HepG2 (cell line): ENCODE data around the gene TMEM253. TPM values are rescaled to one million over a fixed set of nuclear protein-coding genes. Genes with fewer than 3 reads are reported as not detected.

Source experiments
- AKAP8 ChIP-seq: sonication (generic); formaldehyde crosslinking; IDR thresholded peaks from 2 replicates; pipeline ENCODE4 v1.5.1; 2020; ENCODE audit warnings: mild to moderate bottlenecking, missing genetic modification reagents
- FOXC1 ChIP-seq: sonication (generic); formaldehyde crosslinking; IDR thresholded peaks from 2 replicates; pipeline ENCODE4 v1.8.0; 2022; ENCODE audit warnings: mild to moderate bottlenecking, missing genetic modification reagents, borderline replicate concordance
- GABPB1 ChIP-seq: IDR thresholded peaks from 2 replicates; pipeline ENCODE4 v1.6.1; 2016; ENCODE audit warnings: mild to moderate bottlenecking, missing genetic modification reagents, moderate library complexity, missing compliant biosample characterization
- KLF16 ChIP-seq, 2 experiments: sonication (generic) in 1 of 2; formaldehyde crosslinking in 1 of 2; IDR thresholded peaks; 2 replicates each; pipeline versions ENCODE4 v1.6.1 to v1.8.0; 2016 to 2023; ENCODE audit warnings: missing genetic modification reagents in 2 of 2, missing compliant biosample characterization in 1 of 2
- NKX3-1 ChIP-seq: sonication (generic); formaldehyde crosslinking; IDR thresholded peaks from 2 replicates; pipeline ENCODE4 v1.5.0; 2020; ENCODE audit warnings: missing genetic modification reagents
- PHB2 ChIP-seq: fragments of 450-650 bp; IDR thresholded peaks from 2 replicates; pipeline ENCODE4 v1.6.1; 2018; ENCODE audit not compliant: partially characterized antibody
- SMAD3 ChIP-seq: sonication (generic); formaldehyde crosslinking; IDR thresholded peaks from 2 replicates; pipeline ENCODE4 v1.4.0; 2020; ENCODE audit warnings: missing genetic modification reagents
- SMYD3 ChIP-seq: sonication (generic); formaldehyde crosslinking; IDR thresholded peaks from 2 replicates; pipeline ENCODE4 v1.8.1; 2023; ENCODE audit warnings: mild to moderate bottlenecking, missing genetic modification reagents
- ZMYM4 ChIP-seq: sonication (generic); formaldehyde crosslinking; IDR thresholded peaks from 2 replicates; pipeline ENCODE4 v1.8.1; 2023; ENCODE audit warnings: mild to moderate bottlenecking, missing genetic modification reagents
- ZNF225 ChIP-seq: sonication (generic); formaldehyde crosslinking; IDR thresholded peaks from 2 replicates; pipeline ENCODE4 v1.4.0; 2020; ENCODE audit warnings: mild to moderate bottlenecking, missing genetic modification reagents
- ZNF343 ChIP-seq: sonication (generic); formaldehyde crosslinking; IDR thresholded peaks from 2 replicates; pipeline ENCODE4 v1.4.0; 2020; ENCODE audit warnings: mild to moderate bottlenecking, missing genetic modification reagents
- ZNF615 ChIP-seq: sonication (generic); formaldehyde crosslinking; IDR thresholded peaks from 2 replicates; pipeline ENCODE4 v1.5.0; 2020; ENCODE audit warnings: mild to moderate bottlenecking, missing genetic modification reagents, borderline replicate concordance
- ZNF777 ChIP-seq: sonication (generic); formaldehyde crosslinking; IDR thresholded peaks from 2 replicates; pipeline ENCODE4 v1.4.0; 2020; ENCODE audit warnings: missing genetic modification reagents
- polyA plus RNA-seq, 8 experiments: library from polyadenylated mRNA; depleted of rRNA in 3 of 8; stranded (reverse) in 7 of 8; unstranded in 1 of 8; fragments of >200 nt; fragmentation: Illumina TruSeq in 4 of 8; extraction: Trizol in 4 of 8; gene quantifications; 2 replicates each; pipeline versions ENCODE4 v1.2.1 to v1.2.3, GENCODE V29; 2011 to 2016; ENCODE audit warnings: low read depth in 4 of 8, missing spikeins in 1 of 8, mixed read lengths in 1 of 8; ENCODE audit not compliant: insufficient read depth in 1 of 8
- total RNA-seq, 5 experiments: library from RNA; depleted of rRNA; stranded (reverse); fragments of >200 nt; fragmentation: Illumina TruSeq; extraction: Trizol; gene quantifications; 2 replicates each; pipeline ENCODE4 v1.2.3, GENCODE V29; 2016; ENCODE audit warnings: low read depth in 1 of 5
- TF ChIP-seq, protein P1 (sequence below): sonication (generic); formaldehyde crosslinking; IDR thresholded peaks from 2 replicates; pipeline ENCODE4 v1.4.0; 2020; ENCODE audit warnings: missing genetic modification reagents
- TF ChIP-seq, protein P2 (sequence below): sonication (generic); formaldehyde crosslinking; IDR thresholded peaks from 2 replicates; pipeline ENCODE4 v1.8.0; 2022; ENCODE audit warnings: mild to moderate bottlenecking, missing genetic modification reagents, moderate library complexity
- TF ChIP-seq, protein P3 (sequence below): sonication (generic); formaldehyde crosslinking; IDR thresholded peaks from 2 replicates; pipeline ENCODE4 v1.5.0; 2020; ENCODE audit warnings: missing genetic modification reagents
- TF ChIP-seq, protein P4 (sequence below): sonication (generic); formaldehyde crosslinking; IDR thresholded peaks from 2 replicates; pipeline ENCODE4 v1.4.0; 2020; ENCODE audit warnings: missing genetic modification reagents; ENCODE audit errors: not compliant biosample characterization

TMEM253 gene
- total and polyA plus RNA-seq, 2 of the 13 experiments (the other 11 are each of a cell fraction or from before 2014, with no cell fraction given) = 0.29 to 0.45 TPM

DNA sequence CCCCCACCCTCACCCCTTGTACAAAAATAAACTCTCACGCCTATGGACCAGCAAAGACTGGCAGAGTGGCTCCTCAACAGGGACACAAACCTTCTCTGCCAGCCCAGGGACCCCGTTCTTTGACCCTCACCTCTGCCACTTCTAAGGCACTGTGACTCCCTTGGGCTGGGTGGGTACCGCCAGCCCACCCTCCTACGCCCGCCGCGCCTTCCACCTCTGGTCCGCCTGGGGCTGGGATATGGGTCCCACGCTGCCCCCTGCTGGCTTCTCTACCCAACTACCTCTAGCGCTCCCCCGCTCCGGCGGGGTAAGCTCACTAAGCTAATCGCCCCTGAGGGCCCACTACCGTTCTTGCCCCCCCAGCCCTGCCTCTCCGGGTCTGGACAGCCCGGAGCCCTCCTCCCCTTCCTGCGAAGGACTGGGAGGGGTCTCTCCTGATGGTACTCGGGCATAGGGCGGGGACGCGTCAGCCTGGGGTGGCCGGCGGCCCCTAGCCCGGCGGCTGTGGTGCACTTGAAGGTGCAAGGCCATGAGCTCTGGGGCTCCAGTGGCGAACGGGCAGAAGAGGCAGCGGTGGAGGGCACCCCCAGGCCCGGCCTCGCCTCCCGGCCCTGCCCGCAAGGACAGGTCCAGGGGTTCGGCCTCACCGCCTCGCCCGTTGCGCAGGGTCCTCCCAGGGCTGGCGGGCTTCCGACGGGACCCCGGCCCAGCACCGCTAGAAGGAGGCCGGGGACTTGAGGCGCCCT is 10.5 kb upstream of the TMEM253 start (continued):
- TF ChIP-seq AKAP8 (CRISPR knock-in tag) = 0 out of 2 replicates have a peak, but pooled peaks have one; percentile 78
- TF ChIP-seq ZNF777 (CRISPR knock-in tag) = no peak
- no peak for TF ChIP-seq SMYD3
- TF ChIP-seq KLF16 (CRISPR knock-in tag; IDR thresholded peaks at IDR 0.05) = no peak
- TF ChIP-seq, protein P1, sequence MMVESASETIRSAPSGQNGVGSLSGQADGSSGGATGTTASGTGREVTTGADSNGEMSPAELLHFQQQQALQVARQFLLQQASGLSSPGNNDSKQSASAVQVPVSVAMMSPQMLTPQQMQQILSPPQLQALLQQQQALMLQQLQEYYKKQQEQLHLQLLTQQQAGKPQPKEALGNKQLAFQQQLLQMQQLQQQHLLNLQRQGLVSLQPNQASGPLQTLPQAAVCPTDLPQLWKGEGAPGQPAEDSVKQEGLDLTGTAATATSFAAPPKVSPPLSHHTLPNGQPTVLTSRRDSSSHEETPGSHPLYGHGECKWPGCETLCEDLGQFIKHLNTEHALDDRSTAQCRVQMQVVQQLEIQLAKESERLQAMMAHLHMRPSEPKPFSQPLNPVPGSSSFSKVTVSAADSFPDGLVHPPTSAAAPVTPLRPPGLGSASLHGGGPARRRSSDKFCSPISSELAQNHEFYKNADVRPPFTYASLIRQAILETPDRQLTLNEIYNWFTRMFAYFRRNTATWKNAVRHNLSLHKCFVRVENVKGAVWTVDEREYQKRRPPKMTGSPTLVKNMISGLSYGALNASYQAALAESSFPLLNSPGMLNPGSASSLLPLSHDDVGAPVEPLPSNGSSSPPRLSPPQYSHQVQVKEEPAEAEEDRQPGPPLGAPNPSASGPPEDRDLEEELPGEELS (CRISPR knock-in tag) = no peak
- peak; percentile 74; the same call in 1 of the 2 replicates for TF ChIP-seq ZMYM4 (CRISPR knock-in tag)
- TF ChIP-seq, protein P2, sequence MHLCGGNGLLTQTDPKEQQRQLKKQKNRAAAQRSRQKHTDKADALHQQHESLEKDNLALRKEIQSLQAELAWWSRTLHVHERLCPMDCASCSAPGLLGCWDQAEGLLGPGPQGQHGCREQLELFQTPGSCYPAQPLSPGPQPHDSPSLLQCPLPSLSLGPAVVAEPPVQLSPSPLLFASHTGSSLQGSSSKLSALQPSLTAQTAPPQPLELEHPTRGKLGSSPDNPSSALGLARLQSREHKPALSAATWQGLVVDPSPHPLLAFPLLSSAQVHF (CRISPR knock-in tag) = no peak
- TF ChIP-seq, protein P3, sequence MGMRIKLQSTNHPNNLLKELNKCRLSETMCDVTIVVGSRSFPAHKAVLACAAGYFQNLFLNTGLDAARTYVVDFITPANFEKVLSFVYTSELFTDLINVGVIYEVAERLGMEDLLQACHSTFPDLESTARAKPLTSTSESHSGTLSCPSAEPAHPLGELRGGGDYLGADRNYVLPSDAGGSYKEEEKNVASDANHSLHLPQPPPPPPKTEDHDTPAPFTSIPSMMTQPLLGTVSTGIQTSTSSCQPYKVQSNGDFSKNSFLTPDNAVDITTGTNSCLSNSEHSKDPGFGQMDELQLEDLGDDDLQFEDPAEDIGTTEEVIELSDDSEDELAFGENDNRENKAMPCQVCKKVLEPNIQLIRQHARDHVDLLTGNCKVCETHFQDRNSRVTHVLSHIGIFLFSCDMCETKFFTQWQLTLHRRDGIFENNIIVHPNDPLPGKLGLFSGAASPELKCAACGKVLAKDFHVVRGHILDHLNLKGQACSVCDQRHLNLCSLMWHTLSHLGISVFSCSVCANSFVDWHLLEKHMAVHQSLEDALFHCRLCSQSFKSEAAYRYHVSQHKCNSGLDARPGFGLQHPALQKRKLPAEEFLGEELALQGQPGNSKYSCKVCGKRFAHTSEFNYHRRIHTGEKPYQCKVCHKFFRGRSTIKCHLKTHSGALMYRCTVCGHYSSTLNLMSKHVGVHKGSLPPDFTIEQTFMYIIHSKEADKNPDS (CRISPR knock-in tag) = 0 out of 2 replicates have a peak, but pooled peaks have one; percentile 50
- TF ChIP-seq NKX3-1 (CRISPR knock-in tag) = no peak
- no peak for TF ChIP-seq ZNF615 (CRISPR knock-in tag)
- TF ChIP-seq, protein P4, sequence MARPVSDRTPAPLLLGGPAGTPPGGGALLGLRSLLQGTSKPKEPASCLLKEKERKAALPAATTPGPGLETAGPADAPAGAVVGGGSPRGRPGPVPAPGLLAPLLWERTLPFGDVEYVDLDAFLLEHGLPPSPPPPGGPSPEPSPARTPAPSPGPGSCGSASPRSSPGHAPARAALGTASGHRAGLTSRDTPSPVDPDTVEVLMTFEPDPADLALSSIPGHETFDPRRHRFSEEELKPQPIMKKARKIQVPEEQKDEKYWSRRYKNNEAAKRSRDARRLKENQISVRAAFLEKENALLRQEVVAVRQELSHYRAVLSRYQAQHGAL (CRISPR knock-in tag) = no peak
- TF ChIP-seq ZNF225 (CRISPR knock-in tag) = 0 out of 2 replicates have a peak, but pooled peaks have one; percentile 17
- no peak for TF ChIP-seq SMAD3
- no peak for TF ChIP-seq PHB2
- TF ChIP-seq GABPB1 (CRISPR knock-in tag) = peak; percentile 37; the same call in 1 of the 2 replicates
- TF ChIP-seq FOXC1 (CRISPR knock-in tag) = peak; percentile 63; the same call in 1 of the 2 replicates
- TF ChIP-seq ZNF343 (CRISPR knock-in tag) = peak; percentile 58; the same call in 1 of the 2 replicates
